H7 (cell line): ENCODE results near the gene PNMT. TPM values are rescaled to one million over a fixed set of nuclear protein-coding genes. Genes with fewer than 3 reads are reported as not detected.
"Not testable (repeated sequence)": the region's sequence is repeated elsewhere in the genome, so short reads cannot be mapped to it uniquely, and the experiment has no call there.

ENCODE experiments used
- DNase-seq: peaks from one replicate; pipeline ENCODE4 v3.0.0; 2012
- H3K27me3 ChIP-seq: 2 replicates; pipeline ENCODE4 v1.6.0; 2011; ENCODE audit warnings: mild to moderate bottlenecking, low read length; ENCODE audit not compliant: control insufficient read depth, insufficient read depth
- H3K36me3 ChIP-seq: replicated peaks from 2 replicates; pipeline ENCODE4 v1.5.1; 2011; ENCODE audit warnings: low read length; ENCODE audit not compliant: control insufficient read depth, insufficient read depth
- H3K4me3 ChIP-seq: 2 replicates; pipeline ENCODE4 v1.5.1; 2011; ENCODE audit warnings: low read depth, mild to moderate bottlenecking, control low read depth, low read length, moderate library complexity; ENCODE audit not compliant: insufficient read depth
- total RNA-seq: library from RNA; depleted of rRNA; stranded (reverse); fragments of >200 nt; shearing (Covaris generic); gene quantifications from 2 replicates; pipeline ENCODE4 v1.2.3, GENCODE V29; 2014

The PNMT gene
- total RNA-seq, 1 experiment from 2014 or later: 2.4 TPM

- H3K27me3 ChIP-seq: no peaks in the 10 kb centered on the region
- H3K4me3 ChIP-seq: no peak overlapping the region
- H3K36me3 ChIP-seq: peaks cover 24% of the 10 kb centered on the region
- no peak for DNase-seq
These were observed 38.7 kb downstream of the PNMT start for GRCh38 chr17:39706921-39707337.

- H3K36me3 ChIP-seq: peaks cover 29% of the 10 kb centered on the region
- no peak for DNase-seq
- H3K4me3 ChIP-seq: no peak overlapping the region
- no peaks in the 10 kb centered on the region for H3K27me3 ChIP-seq
These were observed 41.2 kb downstream of the PNMT start for GRCh38 chr17:39709319-39709997.

- Histone ChIP-seq H3K36me3 (peaks cover 30% of the 10 kb centered on the region), H3K4me3 (no peak overlapping the region), H3K27me3 (no peaks in the 10 kb centered on the region)
- no peak for DNase-seq
These were observed 42.0 kb downstream of the PNMT start for GRCh38 chr17:39709998-39710964.

GRCh38 chr17:39711071-39711470 lies 42.8 kb downstream of the PNMT start:
- DNase-seq: not testable (repeated sequence)
- H3K36me3 ChIP-seq: peaks cover 36% of the 10 kb centered on the region

GRCh38 chr17:39711851-39712250 lies 43.6 kb downstream of the PNMT start:
- Histone ChIP-seq H3K4me3 (no peak overlapping the region), H3K36me3 (peaks cover 38% of the 10 kb centered on the region), H3K27me3 (no peaks in the 10 kb centered on the region)
- no peak for DNase-seq

More at GRCh38 chr17:39711071-39711470, 42.8 kb downstream of the PNMT start:
- not testable (repeated sequence) for H3K27me3 ChIP-seq, H3K4me3 ChIP-seq

GRCh38 chr17:39714234-39714633 lies 46.0 kb downstream of the PNMT start:
- no peaks in the 10 kb centered on the region for H3K27me3 ChIP-seq
- H3K4me3 ChIP-seq: no peak overlapping the region
- H3K36me3 ChIP-seq: peaks cover 28% of the 10 kb centered on the region
- no peak for DNase-seq

- DNase-seq: no peak
These were observed 47.3 kb downstream of the PNMT start for GRCh38 chr17:39715375-39716072.

GRCh38 chr17:39716073-39716818 lies 48.0 kb downstream of the PNMT start:
- Histone ChIP-seq H3K27me3 (no peaks in the 10 kb centered on the region), H3K36me3 (peaks cover 29% of the 10 kb centered on the region), H3K4me3 (no peak overlapping the region)
- no peak for DNase-seq

More at GRCh38 chr17:39715375-39716072, 47.3 kb downstream of the PNMT start:
- peaks cover 29% of the 10 kb centered on the region for H3K36me3 ChIP-seq
- H3K27me3 ChIP-seq: no peaks in the 10 kb centered on the region
- no peak overlapping the region for H3K4me3 ChIP-seq

- no peak for DNase-seq
- Histone ChIP-seq H3K36me3 (peaks cover 23% of the 10 kb centered on the region), H3K4me3 (no peak overlapping the region), H3K27me3 (no peaks in the 10 kb centered on the region)
These were observed 48.8 kb downstream of the PNMT start for GRCh38 chr17:39716879-39717536.

- no peak for DNase-seq
- H3K36me3 ChIP-seq: peaks cover 23% of the 10 kb centered on the region
- H3K4me3 ChIP-seq: no peak overlapping the region
- H3K27me3 ChIP-seq: no peaks in the 10 kb centered on the region
These were observed 49.4 kb downstream of the PNMT start for GRCh38 chr17:39717660-39718059.

- H3K27me3 ChIP-seq: no peaks in the 10 kb centered on the region
- peaks cover 22% of the 10 kb centered on the region for H3K36me3 ChIP-seq
- no peak for DNase-seq
- H3K4me3 ChIP-seq: no peak overlapping the region
These were observed 51.5 kb downstream of the PNMT start for GRCh38 chr17:39719563-39720355.
